B cell (primary cell): Measurements from ENCODE around the gene IL1RL2. TPM values are rescaled to one million over a fixed set of nuclear protein-coding genes. Genes with fewer than 3 reads are reported as not detected.

Experiments
- ATAC-seq: fragments of 200-7000 bp; cut with Tn5 transposase; one replicate; pipeline ENCODE4 v1.10.0; 2021; ENCODE audit warnings: low read depth, mild to moderate bottlenecking, moderate number of reproducible peaks, moderate library complexity
- CTCF ChIA-PET: fragments of 350-600 bp; sonication (Branson Sonifier 250); formaldehyde crosslinking; loops from one replicate; lab custom pipeline; 2021; ENCODE audit warnings: antibody characterized with exemption, inconsistent platforms; lab: Charles Lee
- POLR2A ChIA-PET: fragments of 350-600 bp; sonication (Branson Sonifier 250); formaldehyde crosslinking; loops from one replicate; lab custom pipeline; 2021; ENCODE audit warnings: antibody characterized with exemption; lab: Charles Lee
- DNase-seq: peaks from one replicate; pipeline ENCODE4 v3.0.0; 2013
- H2AFZ ChIP-seq: 2 replicates; pipeline ENCODE4 v1.6.1; 2012; ENCODE audit warnings: mild to moderate bottlenecking, low read depth, low read length; ENCODE audit not compliant: insufficient read depth, poor library complexity, severe bottlenecking
- H3K27ac ChIP-seq, 2 donors: 1 replicate in 1 of 2; 2 replicates in 1 of 2; pipeline ENCODE4 v1.5.1; 2012 to 2013; ENCODE audit warnings: low read length in 2 of 2, mild to moderate bottlenecking in 2 of 2, moderate library complexity in 1 of 2
- H3K27me3 ChIP-seq, 4 experiments: fragments of 200-600 bp in 1 of 4; sonication (generic) in 1 of 4; replicated peaks in 1 of 4; 1 replicate in 2 of 4; 2 replicates in 2 of 4; pipeline versions ENCODE4 v1.6.1 to v1.7.0; 2013 to 2016; ENCODE audit warnings: low read length in 3 of 4, mild to moderate bottlenecking in 2 of 4, mixed read lengths in 1 of 4, moderate library complexity in 1 of 4; ENCODE audit not compliant: insufficient read depth in 4 of 4, control insufficient read depth in 3 of 4; ENCODE audit errors: control extremely low read depth in 1 of 4
- H3K36me3 ChIP-seq, 2 experiments: replicated peaks in 1 of 2; 1 replicate in 1 of 2; 2 replicates in 1 of 2; pipeline versions ENCODE4 v1.6.1 to v1.7.1; 2013; ENCODE audit warnings: low read length in 1 of 2; ENCODE audit not compliant: insufficient read depth in 2 of 2, control insufficient read depth in 1 of 2; ENCODE audit errors: control extremely low read depth in 1 of 2, extremely low read depth in 1 of 2
- H3K4me1 ChIP-seq, 2 donors: fragments of 200-600 bp in 1 of 2; sonication (generic) in 1 of 2; 1 replicate in 1 of 2; 2 replicates in 1 of 2; pipeline versions ENCODE4 v1.5.1 to v1.6.1; 2013 to 2017; ENCODE audit warnings: low read length in 2 of 2; ENCODE audit not compliant: control insufficient read depth in 2 of 2, insufficient read depth in 2 of 2
- H3K4me2 ChIP-seq: replicated peaks from 2 replicates; pipeline ENCODE3; 2012; ENCODE audit warnings: mild to moderate bottlenecking, low read depth, low read length; ENCODE audit not compliant: poor library complexity, severe bottlenecking
- H3K4me3 ChIP-seq, 5 experiments: fragments of 200-600 bp in 1 of 5; sonication (generic) in 1 of 5; 1 replicate in 3 of 5; 2 replicates in 2 of 5; pipeline versions ENCODE4 v1.5.1 to v1.7.0; 2011 to 2016; ENCODE audit warnings: low read length in 4 of 5, mild to moderate bottlenecking in 4 of 5, low read depth in 2 of 5, control low read depth in 1 of 5, moderate library complexity in 1 of 5; ENCODE audit not compliant: insufficient read depth in 1 of 5; ENCODE audit errors: control extremely low read depth in 1 of 5, extremely low read depth in 1 of 5
- H3K79me2 ChIP-seq: fragments of 200-600 bp; sonication (generic); one replicate; pipeline ENCODE4 v1.6.0; 2016; ENCODE audit warnings: low read length; ENCODE audit not compliant: control insufficient read depth, insufficient read depth
- H3K9ac ChIP-seq: fragments of 200-600 bp; sonication (generic); 2 replicates; pipeline ENCODE4 v1.6.1; 2017; ENCODE audit warnings: mild to moderate bottlenecking, low read length, moderate library complexity
- H3K9me3 ChIP-seq, 3 donors: one replicate each; pipeline versions ENCODE4 v1.6.1 to v1.7.1; 2013; ENCODE audit warnings: low read length in 2 of 3; ENCODE audit not compliant: control insufficient read depth in 2 of 3, insufficient read depth in 1 of 3; ENCODE audit errors: control extremely low read depth in 1 of 3
- H4K20me1 ChIP-seq: 2 replicates; pipeline ENCODE4 v1.6.0; 2012; ENCODE audit warnings: mild to moderate bottlenecking, low read length; ENCODE audit not compliant: insufficient read depth, control insufficient read depth, poor library complexity, severe bottlenecking
- H3K27ac Mint-ChIP-seq: one replicate; pipeline ENCODE4 v1.8.0; 2021; ENCODE audit warnings: mixed read lengths
- H3K27me3 Mint-ChIP-seq: one replicate; pipeline ENCODE4 v1.8.0; 2021; ENCODE audit warnings: mixed read lengths
- H3K4me1 Mint-ChIP-seq: one replicate; pipeline ENCODE4 v1.8.0; 2021; ENCODE audit warnings: mixed read lengths
- H3K4me3 Mint-ChIP-seq: one replicate; pipeline ENCODE4 v1.8.0; 2021; ENCODE audit warnings: mixed read lengths
- H3K9me3 Mint-ChIP-seq: one replicate; pipeline ENCODE4 v1.8.0; 2022; ENCODE audit warnings: mixed read lengths; ENCODE audit not compliant: insufficient read depth
- EZH2 ChIP-seq: IDR thresholded peaks from 2 replicates; pipeline ENCODE4 v1.6.1; 2012; ENCODE audit warnings: borderline replicate concordance, low read depth, mild to moderate bottlenecking, moderate library complexity, low read length; ENCODE audit not compliant: insufficient read depth, poor library complexity, severe bottlenecking
- WGBS: methylation state at CpG from one replicate; pipeline ENCODE4 v1.1.5; 2013; ENCODE audit warnings: missing lambda C conversion rate; ENCODE audit not compliant: insufficient coverage; 5-methylcytosine and 5-hydroxymethylcytosine counted together
- intact Hi-C: fragments of 100-400 bp; cut with micrococcal nuclease; formaldehyde crosslinking; loops from one replicate; pipeline ENCODE4 v1.10.0; 2022
- polyA plus RNA-seq: library from polyadenylated mRNA; depleted of rRNA; stranded (reverse); fragments of >200 nt; gene quantifications from 2 replicates; pipeline ENCODE4 v1.2.3, GENCODE V29; 2012
- total RNA-seq, 2 donors: library from RNA; stranded (reverse); fragments of 120-200 nt in 1 of 2; gene quantifications; 1 replicate in 1 of 2; 2 replicates in 1 of 2; pipeline versions ENCODE4 v1.2.3 to v1.2.4, GENCODE V29; 2013 to 2022
- TF ChIP-seq, protein P1 (sequence below): fragments of 200-600 bp; IDR thresholded peaks from one replicate; pipeline ENCODE4 v1.8.0; 2022; ENCODE audit warnings: antibody characterized with exemption, mild to moderate bottlenecking

IL1RL2 gene
- total and polyA plus RNA-seq, 2 donors (not counting 1 experiment from before 2014, with no cell fraction given) = not detected

DNA sequence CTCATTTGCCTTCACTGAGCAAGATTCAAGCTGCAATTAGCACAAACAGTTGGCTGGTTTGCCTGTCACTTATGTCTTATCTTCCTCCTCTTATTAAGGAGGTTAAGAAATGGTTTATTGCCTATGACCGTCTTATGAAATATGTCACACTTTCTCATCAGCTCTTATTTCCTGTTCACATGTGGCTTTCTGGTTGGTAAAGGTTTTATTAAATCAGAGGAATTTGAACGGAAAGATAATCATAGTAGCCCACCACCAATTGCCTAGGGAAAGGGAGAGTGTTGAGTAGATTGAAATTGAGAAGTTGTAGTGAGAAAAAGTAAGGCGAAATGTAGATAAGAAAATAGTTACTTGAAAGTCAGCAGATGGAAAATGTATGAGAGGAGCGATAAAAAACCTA, 48.5 kb upstream of the IL1RL2 start:
- ChIA-PET POLR2A (no interaction called here), CTCF (no interaction called here)
- Histone ChIP-seq H3K9ac (no peak overlapping the region), H3K79me2 (no peaks in the 10 kb centered on the region), H2AFZ (no peak overlapping the region), H3K9me3 (peaks cover 0 to 8% (median 0%) of the 10 kb centered on the region in 3 donors), H3K4me1 (peaks cover 0 to 5% of the 10 kb centered on the region in 2 donors), H3K27me3 (peaks cover 0 to 13% (median 5%) of the 10 kb centered on the region in 4 experiments), H4K20me1 (no peaks in the 10 kb centered on the region), H3K36me3 (no peaks in the 10 kb centered on the region), H3K4me3 (no peak overlapping the region), H3K27ac (no peak overlapping the region), H3K4me2 (no peak overlapping the region)
- Mint-ChIP-seq H3K9me3 (no peaks in the 10 kb centered on the region), H3K4me3 (no peak overlapping the region), H3K4me1 (peaks cover 3% of the 10 kb centered on the region), H3K27me3 (peaks cover 35% of the 10 kb centered on the region), H3K27ac (no peak overlapping the region)
- TF ChIP-seq, protein P1, sequence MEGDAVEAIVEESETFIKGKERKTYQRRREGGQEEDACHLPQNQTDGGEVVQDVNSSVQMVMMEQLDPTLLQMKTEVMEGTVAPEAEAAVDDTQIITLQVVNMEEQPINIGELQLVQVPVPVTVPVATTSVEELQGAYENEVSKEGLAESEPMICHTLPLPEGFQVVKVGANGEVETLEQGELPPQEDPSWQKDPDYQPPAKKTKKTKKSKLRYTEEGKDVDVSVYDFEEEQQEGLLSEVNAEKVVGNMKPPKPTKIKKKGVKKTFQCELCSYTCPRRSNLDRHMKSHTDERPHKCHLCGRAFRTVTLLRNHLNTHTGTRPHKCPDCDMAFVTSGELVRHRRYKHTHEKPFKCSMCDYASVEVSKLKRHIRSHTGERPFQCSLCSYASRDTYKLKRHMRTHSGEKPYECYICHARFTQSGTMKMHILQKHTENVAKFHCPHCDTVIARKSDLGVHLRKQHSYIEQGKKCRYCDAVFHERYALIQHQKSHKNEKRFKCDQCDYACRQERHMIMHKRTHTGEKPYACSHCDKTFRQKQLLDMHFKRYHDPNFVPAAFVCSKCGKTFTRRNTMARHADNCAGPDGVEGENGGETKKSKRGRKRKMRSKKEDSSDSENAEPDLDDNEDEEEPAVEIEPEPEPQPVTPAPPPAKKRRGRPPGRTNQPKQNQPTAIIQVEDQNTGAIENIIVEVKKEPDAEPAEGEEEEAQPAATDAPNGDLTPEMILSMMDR = no peak
- no peak for TF ChIP-seq EZH2
- WGBS = 0% methylated on average over 1 of the region's 4 CpGs
- DNase-seq = no peak
- ATAC-seq = no peak
- intact Hi-C loops = no loop called here

- ChIA-PET CTCF (no interaction called here), POLR2A (no interaction called here)
- Histone ChIP-seq H3K79me2 (no peaks in the 10 kb centered on the region), H3K27ac (no peak overlapping the region), H3K4me3 (no peak overlapping the region), H3K9ac (no peak overlapping the region), H2AFZ (no peak overlapping the region), H3K4me1 (peaks cover 0 to 8% of the 10 kb centered on the region in 2 donors), H3K4me2 (no peak overlapping the region), H3K27me3 (peaks cover 0 to 23% (median 8%) of the 10 kb centered on the region in 4 experiments), H4K20me1 (no peaks in the 10 kb centered on the region), H3K36me3 (no peaks in the 10 kb centered on the region), H3K9me3 (peaks cover 0 to 21% (median under 1%) of the 10 kb centered on the region in 3 donors)
- no CpG with 5 or more reads among the region's 1 CpG for WGBS
- Mint-ChIP-seq H3K4me1 (peaks cover 3% of the 10 kb centered on the region), H3K27me3 (peaks cover 44% of the 10 kb centered on the region), H3K27ac (no peak overlapping the region), H3K4me3 (no peak overlapping the region), H3K9me3 (peaks cover 1% of the 10 kb centered on the region)
- DNase-seq (no peak), ATAC-seq (no peak)
- TF ChIP-seq, protein P1 = no peak
- TF ChIP-seq EZH2 = no peak
- intact Hi-C loops = no loop called here
Observed at GRCh38 chr2:102139851-102140250, 47.0 kb upstream of the IL1RL2 start.
